Neural progenitor cell (in vitro differentiated cells): ENCODE data around the gene RNPEP. TPM values are rescaled to one million over a fixed set of nuclear protein-coding genes. Genes with fewer than 3 reads are reported as not detected.

Source experiments
- DNase-seq: peaks from one replicate; pipeline ENCODE4 v3.0.0-alpha.2; 2016; ENCODE audit warnings: low spot score
- H2AFZ ChIP-seq: fragments of 200-600 bp; sonication (generic); replicated peaks from 2 replicates; pipeline ENCODE4 v1.6.1; 2016; ENCODE audit warnings: antibody characterized with exemption
- H3F3A ChIP-seq: fragments of 200-600 bp; sonication (generic); 2 replicates; pipeline ENCODE4 v1.6.1; 2016; ENCODE audit warnings: antibody characterized with exemption, low read depth
- H3K27ac ChIP-seq: fragments of 200-600 bp; sonication (generic); 2 replicates; pipeline ENCODE4 v1.5.1; 2016; ENCODE audit warnings: mild to moderate bottlenecking
- H3K27me3 ChIP-seq: fragments of 200-600 bp; sonication (generic); 2 replicates; pipeline ENCODE4 v1.6.1; 2016; ENCODE audit warnings: mild to moderate bottlenecking, moderate library complexity
- H3K36me3 ChIP-seq: fragments of 200-600 bp; sonication (generic); 2 replicates; pipeline ENCODE4 v1.5.1; 2016
- H3K4me1 ChIP-seq: fragments of 200-600 bp; sonication (generic); 2 replicates; pipeline ENCODE4 v1.6.1; 2016; ENCODE audit warnings: mixed run types
- H3K4me2 ChIP-seq: fragments of 200-600 bp; sonication (generic); 2 replicates; pipeline ENCODE4 v1.6.1; 2016
- H3K4me3 ChIP-seq: fragments of 200-600 bp; sonication (generic); 2 replicates; pipeline ENCODE4 v1.5.1; 2016
- H3K79me2 ChIP-seq: fragments of 200-600 bp; sonication (generic); 2 replicates; pipeline ENCODE4 v1.6.1; 2016; ENCODE audit warnings: low read depth
- H3K9ac ChIP-seq: fragments of 200-600 bp; sonication (generic); 2 replicates; pipeline ENCODE4 v1.6.1; 2016
- H3K9me3 ChIP-seq: fragments of 200-600 bp; sonication (generic); 2 replicates; pipeline ENCODE4 v1.5.1; 2016; ENCODE audit warnings: low read depth
- H4K20me1 ChIP-seq: fragments of 200-600 bp; sonication (generic); 2 replicates; pipeline ENCODE4 v1.6.1; 2016; ENCODE audit warnings: low read depth
- H3K27ac Mint-ChIP-seq: 3 replicates; pipeline ENCODE4 v1.8.0; 2021; ENCODE audit warnings: mixed read lengths
- H3K27me3 Mint-ChIP-seq: 2 replicates; pipeline ENCODE4 v1.8.0; 2022; ENCODE audit warnings: low read depth, mild to moderate bottlenecking, inconsistent platforms, moderate library complexity, mixed read lengths; ENCODE audit not compliant: insufficient read depth
- H3K36me3 Mint-ChIP-seq: 3 replicates; pipeline ENCODE4 v1.8.0; 2021; ENCODE audit warnings: mixed read lengths
- H3K4me1 Mint-ChIP-seq: 3 replicates; pipeline ENCODE4 v1.8.0; 2021; ENCODE audit warnings: mixed read lengths
- H3K4me3 Mint-ChIP-seq: 3 replicates; pipeline ENCODE4 v1.8.0; 2021; ENCODE audit warnings: mild to moderate bottlenecking, moderate library complexity, mixed read lengths
- H3K9me3 Mint-ChIP-seq: 3 replicates; pipeline ENCODE4 v1.8.0; 2020; ENCODE audit warnings: mixed read lengths
- CTCF ChIP-seq: fragments of 200-600 bp; sonication (generic); IDR thresholded peaks from 2 replicates; pipeline ENCODE4 v1.5.1; 2017; ENCODE audit warnings: antibody characterized with exemption, mild to moderate bottlenecking
- EZH2 ChIP-seq: fragments of 200-600 bp; sonication (generic); IDR thresholded peaks from 2 replicates; pipeline ENCODE4 v1.6.1; 2017; ENCODE audit warnings: antibody characterized with exemption, mild to moderate bottlenecking, moderate library complexity
- EZH2phosphoT487 ChIP-seq: fragments of 200-600 bp; sonication (generic); IDR thresholded peaks from 2 replicates; pipeline ENCODE4 v1.6.1; 2017; ENCODE audit warnings: antibody characterized with exemption
- total RNA-seq: library from RNA; depleted of rRNA; stranded (reverse); fragments of >200 nt; gene quantifications from 2 replicates; pipeline ENCODE4 v1.2.3, GENCODE V29; 2015; ENCODE audit warnings: low replicate concordance

RNPEP gene
- total RNA-seq, 1 donor from 2014 or later = 48.7 TPM

GRCh38 chr1:202005958-202006357 is 23.5 kb downstream of the RNPEP start:
- Mint-ChIP-seq H3K4me3 (no peak overlapping the region), H3K27ac (no peak overlapping the region), H3K36me3 (peaks cover 18% of the 10 kb centered on the region), H3K27me3 (peaks cover 3% of the 10 kb centered on the region), H3K4me1 (peaks cover 15% of the 10 kb centered on the region), H3K9me3 (no peaks in the 10 kb centered on the region)
- no peak overlapping the region for H2AFZ ChIP-seq
- no peak overlapping the region for H3K9ac ChIP-seq
- no peak overlapping the region for H3K4me3 ChIP-seq
- H4K20me1 ChIP-seq = no peaks in the 10 kb centered on the region
- no peaks in the 10 kb centered on the region for H3K27me3 ChIP-seq
- peaks cover 22% of the 10 kb centered on the region for H3F3A ChIP-seq
- no peak for DNase-seq
- no peaks in the 10 kb centered on the region for H3K9me3 ChIP-seq
- peaks cover 6% of the 10 kb centered on the region for H3K4me1 ChIP-seq
- TF ChIP-seq EZH2phosphoT487 (no peak), CTCF (peak; percentile 57)
- H3K4me2 ChIP-seq = no peak overlapping the region
- no peaks in the 10 kb centered on the region for H3K36me3 ChIP-seq
- H3K27ac ChIP-seq = peak overlapping the region; percentile 56
- H3K79me2 ChIP-seq = no peaks in the 10 kb centered on the region

GRCh38 chr1:202007304-202007703 is 24.9 kb downstream of the RNPEP start:
- Histone ChIP-seq H2AFZ (no peak overlapping the region), H3K4me2 (no peak overlapping the region), H4K20me1 (no peaks in the 10 kb centered on the region), H3K4me3 (no peak overlapping the region), H3K4me1 (peaks cover 6% of the 10 kb centered on the region), H3K27ac (no peak overlapping the region), H3K36me3 (no peaks in the 10 kb centered on the region), H3K9me3 (no peaks in the 10 kb centered on the region), H3K9ac (no peak overlapping the region), H3K27me3 (peaks cover 3% of the 10 kb centered on the region), H3F3A (peaks cover 25% of the 10 kb centered on the region), H3K79me2 (no peaks in the 10 kb centered on the region)
- no peaks in the 10 kb centered on the region for H3K9me3 Mint-ChIP-seq
- H3K4me3 Mint-ChIP-seq = no peak overlapping the region
- no peaks in the 10 kb centered on the region for H3K27me3 Mint-ChIP-seq
- no peak for DNase-seq
- TF ChIP-seq EZH2 = no peak
- no peak for TF ChIP-seq CTCF
- TF ChIP-seq EZH2phosphoT487 = no peak
- no peak overlapping the region for H3K27ac Mint-ChIP-seq
- peaks cover 18% of the 10 kb centered on the region for H3K36me3 Mint-ChIP-seq
- H3K4me1 Mint-ChIP-seq = peaks cover 17% of the 10 kb centered on the region

- H3K4me3 ChIP-seq = no peak overlapping the region
- no peak for DNase-seq
Measured at GRCh38 chr1:202007805-202008489, 25.5 kb downstream of the RNPEP start.

More at GRCh38 chr1:202007805-202008489, 25.5 kb downstream of the RNPEP start:
- Histone ChIP-seq H4K20me1 (no peaks in the 10 kb centered on the region), H3F3A (peaks cover 25% of the 10 kb centered on the region), H3K4me2 (no peak overlapping the region), H3K27ac (no peak overlapping the region), H3K4me1 (peaks cover 6% of the 10 kb centered on the region), H2AFZ (no peak overlapping the region), H3K79me2 (no peaks in the 10 kb centered on the region), H3K9me3 (no peaks in the 10 kb centered on the region), H3K9ac (no peak overlapping the region), H3K36me3 (no peaks in the 10 kb centered on the region), H3K27me3 (peaks cover 3% of the 10 kb centered on the region)
- peaks cover 14% of the 10 kb centered on the region for H3K36me3 Mint-ChIP-seq
- TF ChIP-seq CTCF (no peak), EZH2phosphoT487 (no peak), EZH2 (no peak)
- H3K4me3 Mint-ChIP-seq = no peak overlapping the region
- H3K27me3 Mint-ChIP-seq = peaks cover 2% of the 10 kb centered on the region
- peaks cover 17% of the 10 kb centered on the region for H3K4me1 Mint-ChIP-seq
- no peaks in the 10 kb centered on the region for H3K9me3 Mint-ChIP-seq
- H3K27ac Mint-ChIP-seq = no peak overlapping the region
